ENCODE measurements around the gene NTM. TPM values are rescaled to one million over a fixed set of nuclear protein-coding genes. Genes with fewer than 3 reads are reported as not detected.

Gene NTM
- total and polyA plus RNA-seq, 8 donors: 0.04 to 4.4 (median 0.50) TPM

DNA sequence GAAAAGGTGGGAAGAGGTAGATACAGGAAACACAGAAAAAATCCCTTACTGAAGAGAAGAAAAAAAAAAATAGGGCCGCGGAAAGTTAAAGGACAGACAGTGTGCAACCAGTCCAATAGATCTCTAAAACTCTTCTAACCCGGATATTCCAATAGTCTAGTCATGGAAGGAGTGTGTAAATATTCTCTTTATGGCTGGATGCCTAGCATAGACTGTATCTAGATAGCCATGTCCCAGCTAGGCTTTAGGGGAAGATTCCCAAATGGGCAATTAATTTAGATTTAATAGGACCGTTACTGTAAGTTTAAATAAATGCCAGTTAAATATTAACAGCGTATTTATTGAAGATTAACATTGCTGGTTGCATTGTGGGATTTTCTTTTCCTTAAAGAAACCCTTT, 532.7 kb downstream of the NTM start:
- Histone ChIP-seq H3K27ac (no peak overlapping the region), H3K36me3 (no peaks in the 10 kb centered on the region), H3K27me3 (peaks cover 0 to 6% (median 0%) of the 10 kb centered on the region in 4 donors), H3K9me3 (no peaks in the 10 kb centered on the region), H3K4me1 (no peaks in the 10 kb centered on the region), H3K4me3 (no peak overlapping the region)
- DNase-seq: no peak
- no peak for ATAC-seq
- intact Hi-C loops (cut with DNase I): no loop called here
- WGBS, 2 donors: 56 to 63% methylated on average over 5 of the region's 5 CpGs
- TF ChIP-seq, protein P1, sequence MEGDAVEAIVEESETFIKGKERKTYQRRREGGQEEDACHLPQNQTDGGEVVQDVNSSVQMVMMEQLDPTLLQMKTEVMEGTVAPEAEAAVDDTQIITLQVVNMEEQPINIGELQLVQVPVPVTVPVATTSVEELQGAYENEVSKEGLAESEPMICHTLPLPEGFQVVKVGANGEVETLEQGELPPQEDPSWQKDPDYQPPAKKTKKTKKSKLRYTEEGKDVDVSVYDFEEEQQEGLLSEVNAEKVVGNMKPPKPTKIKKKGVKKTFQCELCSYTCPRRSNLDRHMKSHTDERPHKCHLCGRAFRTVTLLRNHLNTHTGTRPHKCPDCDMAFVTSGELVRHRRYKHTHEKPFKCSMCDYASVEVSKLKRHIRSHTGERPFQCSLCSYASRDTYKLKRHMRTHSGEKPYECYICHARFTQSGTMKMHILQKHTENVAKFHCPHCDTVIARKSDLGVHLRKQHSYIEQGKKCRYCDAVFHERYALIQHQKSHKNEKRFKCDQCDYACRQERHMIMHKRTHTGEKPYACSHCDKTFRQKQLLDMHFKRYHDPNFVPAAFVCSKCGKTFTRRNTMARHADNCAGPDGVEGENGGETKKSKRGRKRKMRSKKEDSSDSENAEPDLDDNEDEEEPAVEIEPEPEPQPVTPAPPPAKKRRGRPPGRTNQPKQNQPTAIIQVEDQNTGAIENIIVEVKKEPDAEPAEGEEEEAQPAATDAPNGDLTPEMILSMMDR (IDR thresholded peaks at IDR 0.05): no peak
- FAIRE-seq: no peak

DNA sequence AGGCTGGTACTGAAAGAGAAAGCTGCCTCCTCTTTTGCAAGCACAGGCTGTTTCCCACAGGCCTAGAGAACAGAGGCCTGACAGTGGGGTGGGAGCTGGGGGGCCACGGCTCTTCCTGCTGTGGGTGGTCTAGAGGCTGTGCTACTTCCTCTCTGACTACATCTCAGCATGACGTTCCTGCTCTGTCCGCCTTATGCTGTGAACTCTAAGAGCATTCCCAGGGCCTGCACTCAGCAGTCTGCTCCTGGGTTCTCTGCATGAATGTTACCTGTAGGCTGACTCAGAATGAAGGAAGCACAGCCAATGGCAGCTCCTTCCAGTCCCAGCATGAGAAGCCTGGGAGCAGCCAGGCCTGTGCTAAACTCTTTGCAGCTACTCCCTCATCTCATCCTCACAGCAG, 534.3 kb downstream of the NTM start:
- TF ChIP-seq, protein P1 (IDR thresholded peaks at IDR 0.05): no peak
- no peaks in the 10 kb centered on the region for H3K36me3 ChIP-seq
- H3K9me3 ChIP-seq: no peaks in the 10 kb centered on the region
- no peak for FAIRE-seq
- H3K4me1 ChIP-seq: no peaks in the 10 kb centered on the region
- intact Hi-C loops (cut with DNase I): no loop called here
- DNase-seq: no peak
- no peak for ATAC-seq
- H3K27me3 ChIP-seq: peaks cover 0 to 4% (median under 1%) of the 10 kb centered on the region in 4 donors
- no peak overlapping the region for H3K4me3 ChIP-seq
- no peak overlapping the region for H3K27ac ChIP-seq
- 74 to 83% methylated on average over 3 of the region's 3 CpGs for WGBS, 2 donors

DNA sequence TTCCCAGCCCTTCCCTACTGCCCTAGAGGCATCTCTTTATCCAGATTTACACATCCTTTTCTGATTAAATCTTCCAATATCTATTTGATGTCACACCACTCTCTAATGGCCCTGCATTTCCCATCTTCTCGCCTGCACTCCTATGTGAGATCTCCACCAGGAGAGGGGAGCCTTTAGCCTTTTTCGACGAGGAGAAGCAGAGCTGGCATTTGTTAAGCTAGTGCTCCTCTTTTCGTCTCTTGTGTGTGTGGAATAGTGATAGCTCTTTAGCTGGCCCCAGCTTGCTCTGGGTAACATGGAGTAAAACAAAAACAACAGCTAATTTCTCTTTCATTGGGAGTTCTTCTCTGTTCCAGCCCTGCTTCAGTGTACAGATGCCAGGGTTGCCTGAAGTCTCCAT, 536.5 kb downstream of the NTM start:
- WGBS, 2 donors: 52 to 63% methylated on average over 4 of the region's 4 CpGs
- DNase-seq (no peak), ATAC-seq (no peak), FAIRE-seq (no peak)
- no peak overlapping the region for H3K4me3 ChIP-seq
- TF ChIP-seq, protein P1 (IDR thresholded peaks at IDR 0.05): no peak
- peaks cover 0 to 9% (median 2%) of the 10 kb centered on the region in 4 donors for H3K27me3 ChIP-seq
- H3K4me1 ChIP-seq: no peaks in the 10 kb centered on the region
- no peaks in the 10 kb centered on the region for H3K36me3 ChIP-seq
- intact Hi-C loops (cut with DNase I): no loop called here
- H3K27ac ChIP-seq: no peak overlapping the region
- no peaks in the 10 kb centered on the region for H3K9me3 ChIP-seq

DNA sequence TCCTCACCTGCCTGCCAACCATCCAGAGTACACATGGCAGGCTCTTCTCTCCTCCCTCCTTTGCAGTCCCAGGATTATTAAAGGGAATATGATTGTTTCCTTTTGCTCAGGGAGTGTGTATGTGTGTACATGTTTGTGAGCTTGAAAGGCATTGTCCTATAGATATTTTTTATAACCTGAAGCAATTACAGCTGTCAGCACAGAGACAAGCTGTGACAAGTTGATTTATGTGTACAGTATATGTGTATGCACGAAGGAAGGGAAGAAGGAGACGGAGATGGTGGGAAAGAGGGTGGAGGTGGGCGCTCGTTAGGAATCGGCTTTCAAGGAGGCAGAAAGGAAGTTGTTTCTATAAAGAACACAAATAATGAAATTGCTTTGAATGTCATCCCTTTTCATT, 537.0 kb downstream of the NTM start:
- H3K9me3 ChIP-seq: no peaks in the 10 kb centered on the region
- peaks cover 0 to 10% (median 2%) of the 10 kb centered on the region in 4 donors for H3K27me3 ChIP-seq
- DNase-seq (no peak), ATAC-seq (no peak), FAIRE-seq (no peak)
- H3K27ac ChIP-seq: no peak overlapping the region
- intact Hi-C loops (cut with DNase I): no loop called here
- 72 to 79% methylated on average over 5 of the region's 5 CpGs for WGBS, 2 donors
- TF ChIP-seq, protein P1 (IDR thresholded peaks at IDR 0.05): no peak
- H3K36me3 ChIP-seq: no peaks in the 10 kb centered on the region
- H3K4me1 ChIP-seq: no peaks in the 10 kb centered on the region
- H3K4me3 ChIP-seq: no peak overlapping the region

DNA sequence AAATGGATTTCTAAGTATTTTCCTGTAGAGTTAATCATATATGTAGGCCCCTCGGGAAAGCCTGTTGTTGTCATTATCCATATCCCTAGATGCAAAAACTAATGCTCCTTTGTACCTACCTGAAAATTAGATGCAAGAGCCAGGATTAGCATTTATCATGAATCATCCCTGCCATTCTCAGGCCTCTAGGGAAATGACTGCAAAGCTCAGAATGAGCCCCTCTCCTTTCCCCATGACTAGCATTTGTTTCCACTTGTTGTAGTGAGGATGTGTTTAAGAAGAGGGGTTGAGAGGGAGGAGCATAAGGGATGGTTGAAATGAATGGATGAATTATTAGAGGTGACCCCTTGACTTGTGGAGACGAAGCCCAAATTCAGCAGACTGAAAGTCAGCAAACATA, 537.9 kb downstream of the NTM start:
- H3K27me3 ChIP-seq: peaks cover 0 to 10% (median 2%) of the 10 kb centered on the region in 4 donors
- 40 to 47% methylated on average over 2 of the region's 2 CpGs for WGBS, 2 donors
- no peak overlapping the region for H3K27ac ChIP-seq
- ATAC-seq (no peak), DNase-seq (no peak), FAIRE-seq (no peak)
- no peak overlapping the region for H3K4me3 ChIP-seq
- no peaks in the 10 kb centered on the region for H3K36me3 ChIP-seq
- TF ChIP-seq, protein P1 (IDR thresholded peaks at IDR 0.05): no peak
- H3K4me1 ChIP-seq: no peaks in the 10 kb centered on the region
- no peaks in the 10 kb centered on the region for H3K9me3 ChIP-seq
- intact Hi-C loops (cut with DNase I): no loop called here
